Measurements from ENCODE around the gene SFRP2.

Gene SFRP2

GRCh38 chr4:153822316-153822715 lies 33.4 kb upstream of the SFRP2 start:
- Histone ChIP-seq H3K4me3 (ENCODE audit: insufficient read depth, low read depth, low read length, poor library complexity, severe bottlenecking) (no peak overlapping the region), H3K36me3 (ENCODE audit: control insufficient read depth, insufficient read depth, low read length) (no peaks in the 10 kb centered on the region), H3K4me1 (ENCODE audit: control insufficient read depth, insufficient read depth, low read length, poor library complexity, severe bottlenecking) (no peaks in the 10 kb centered on the region), H3K9me3 (ENCODE audit: control insufficient read depth, low read length) (no peaks in the 10 kb centered on the region), H3K27me3 (replicated peaks; ENCODE audit: control insufficient read depth, insufficient read depth, low read length, poor library complexity, severe bottlenecking) (no peaks in the 10 kb centered on the region), H3K27ac (ENCODE audit: insufficient read depth, low read length, poor library complexity, severe bottlenecking) (no peak overlapping the region)
- DNase-seq: no peak

GRCh38 chr4:153817466-153817865 lies 28.6 kb upstream of the SFRP2 start:
- no peak for DNase-seq
- Histone ChIP-seq H3K4me1 (ENCODE audit: control insufficient read depth, insufficient read depth, low read length, poor library complexity, severe bottlenecking) (no peaks in the 10 kb centered on the region), H3K9me3 (ENCODE audit: control insufficient read depth, low read length) (no peaks in the 10 kb centered on the region), H3K27ac (ENCODE audit: insufficient read depth, low read length, poor library complexity, severe bottlenecking) (no peak overlapping the region), H3K27me3 (replicated peaks; ENCODE audit: control insufficient read depth, insufficient read depth, low read length, poor library complexity, severe bottlenecking) (no peaks in the 10 kb centered on the region), H3K36me3 (ENCODE audit: control insufficient read depth, insufficient read depth, low read length) (no peaks in the 10 kb centered on the region), H3K4me3 (ENCODE audit: insufficient read depth, low read depth, low read length, poor library complexity, severe bottlenecking) (no peak overlapping the region)

GRCh38 chr4:153816542-153816941 lies 27.7 kb upstream of the SFRP2 start:
- H3K9me3 ChIP-seq (ENCODE audit: control insufficient read depth, low read length): no peaks in the 10 kb centered on the region
- no peak for DNase-seq
- no peak overlapping the region for H3K27ac ChIP-seq (ENCODE audit: insufficient read depth, low read length, poor library complexity, severe bottlenecking)
- no peaks in the 10 kb centered on the region for H3K4me1 ChIP-seq (ENCODE audit: control insufficient read depth, insufficient read depth, low read length, poor library complexity, severe bottlenecking)
- no peaks in the 10 kb centered on the region for H3K36me3 ChIP-seq (ENCODE audit: control insufficient read depth, insufficient read depth, low read length)
- H3K4me3 ChIP-seq (ENCODE audit: insufficient read depth, low read depth, low read length, poor library complexity, severe bottlenecking): no peak overlapping the region
- no peaks in the 10 kb centered on the region for H3K27me3 ChIP-seq (replicated peaks; ENCODE audit: control insufficient read depth, insufficient read depth, low read length, poor library complexity, severe bottlenecking)

GRCh38 chr4:153814789-153815188 lies 25.9 kb upstream of the SFRP2 start:
- DNase-seq: no peak
- H3K27me3 ChIP-seq (replicated peaks; ENCODE audit: control insufficient read depth, insufficient read depth, low read length, poor library complexity, severe bottlenecking): no peaks in the 10 kb centered on the region
- H3K9me3 ChIP-seq (ENCODE audit: control insufficient read depth, low read length): no peaks in the 10 kb centered on the region
- no peaks in the 10 kb centered on the region for H3K36me3 ChIP-seq (ENCODE audit: control insufficient read depth, insufficient read depth, low read length)
- H3K4me1 ChIP-seq (ENCODE audit: control insufficient read depth, insufficient read depth, low read length, poor library complexity, severe bottlenecking): no peaks in the 10 kb centered on the region
- no peak overlapping the region for H3K27ac ChIP-seq (ENCODE audit: insufficient read depth, low read length, poor library complexity, severe bottlenecking)
- no peak overlapping the region for H3K4me3 ChIP-seq (ENCODE audit: insufficient read depth, low read depth, low read length, poor library complexity, severe bottlenecking)

GRCh38 chr4:153809916-153810810 lies 21.3 kb upstream of the SFRP2 start:
- Histone ChIP-seq H3K4me1 (ENCODE audit: control insufficient read depth, insufficient read depth, low read length, poor library complexity, severe bottlenecking) (no peaks in the 10 kb centered on the region), H3K27ac (ENCODE audit: insufficient read depth, low read length, poor library complexity, severe bottlenecking) (no peak overlapping the region), H3K27me3 (replicated peaks; ENCODE audit: control insufficient read depth, insufficient read depth, low read length, poor library complexity, severe bottlenecking) (no peaks in the 10 kb centered on the region), H3K36me3 (ENCODE audit: control insufficient read depth, insufficient read depth, low read length) (no peaks in the 10 kb centered on the region), H3K9me3 (ENCODE audit: control insufficient read depth, low read length) (no peaks in the 10 kb centered on the region), H3K4me3 (ENCODE audit: insufficient read depth, low read depth, low read length, poor library complexity, severe bottlenecking) (no peak overlapping the region)
- DNase-seq: no peak

GRCh38 chr4:153809307-153809706 lies 20.4 kb upstream of the SFRP2 start:
- no peaks in the 10 kb centered on the region for H3K4me1 ChIP-seq (ENCODE audit: control insufficient read depth, insufficient read depth, low read length, poor library complexity, severe bottlenecking)
- no peak overlapping the region for H3K27ac ChIP-seq (ENCODE audit: insufficient read depth, low read length, poor library complexity, severe bottlenecking)
- H3K9me3 ChIP-seq (ENCODE audit: control insufficient read depth, low read length): no peaks in the 10 kb centered on the region
- H3K4me3 ChIP-seq (ENCODE audit: insufficient read depth, low read depth, low read length, poor library complexity, severe bottlenecking): no peak overlapping the region
- no peaks in the 10 kb centered on the region for H3K36me3 ChIP-seq (ENCODE audit: control insufficient read depth, insufficient read depth, low read length)
- DNase-seq: no peak
- no peaks in the 10 kb centered on the region for H3K27me3 ChIP-seq (replicated peaks; ENCODE audit: control insufficient read depth, insufficient read depth, low read length, poor library complexity, severe bottlenecking)

- Histone ChIP-seq H3K36me3 (ENCODE audit: control insufficient read depth, insufficient read depth, low read length) (no peaks in the 10 kb centered on the region), H3K4me3 (ENCODE audit: insufficient read depth, low read depth, low read length, poor library complexity, severe bottlenecking) (no peak overlapping the region), H3K27me3 (replicated peaks; ENCODE audit: control insufficient read depth, insufficient read depth, low read length, poor library complexity, severe bottlenecking) (no peaks in the 10 kb centered on the region), H3K4me1 (ENCODE audit: control insufficient read depth, insufficient read depth, low read length, poor library complexity, severe bottlenecking) (no peaks in the 10 kb centered on the region), H3K9me3 (ENCODE audit: control insufficient read depth, low read length) (no peaks in the 10 kb centered on the region), H3K27ac (ENCODE audit: insufficient read depth, low read length, poor library complexity, severe bottlenecking) (no peak overlapping the region)
- DNase-seq: no peak
Measured at GRCh38 chr4:153808175-153808574, 19.3 kb upstream of the SFRP2 start.

GRCh38 chr4:153806073-153806472 lies 17.2 kb upstream of the SFRP2 start:
- no peaks in the 10 kb centered on the region for H3K27me3 ChIP-seq (replicated peaks; ENCODE audit: control insufficient read depth, insufficient read depth, low read length, poor library complexity, severe bottlenecking)
- H3K27ac ChIP-seq (ENCODE audit: insufficient read depth, low read length, poor library complexity, severe bottlenecking): no peak overlapping the region
- H3K9me3 ChIP-seq (ENCODE audit: control insufficient read depth, low read length): no peaks in the 10 kb centered on the region
- no peaks in the 10 kb centered on the region for H3K36me3 ChIP-seq (ENCODE audit: control insufficient read depth, insufficient read depth, low read length)
- no peak for DNase-seq
- H3K4me1 ChIP-seq (ENCODE audit: control insufficient read depth, insufficient read depth, low read length, poor library complexity, severe bottlenecking): no peaks in the 10 kb centered on the region
- H3K4me3 ChIP-seq (ENCODE audit: insufficient read depth, low read depth, low read length, poor library complexity, severe bottlenecking): no peak overlapping the region

GRCh38 chr4:153804722-153805121 lies 15.8 kb upstream of the SFRP2 start:
- no peak overlapping the region for H3K27ac ChIP-seq (ENCODE audit: insufficient read depth, low read length, poor library complexity, severe bottlenecking)

GRCh38 chr4:153799694-153800074 lies 10.8 kb upstream of the SFRP2 start:
- no peaks in the 10 kb centered on the region for H3K9me3 ChIP-seq (ENCODE audit: control insufficient read depth, low read length)
- no peak overlapping the region for H3K4me3 ChIP-seq (ENCODE audit: insufficient read depth, low read depth, low read length, poor library complexity, severe bottlenecking)
- H3K36me3 ChIP-seq (ENCODE audit: control insufficient read depth, insufficient read depth, low read length): no peaks in the 10 kb centered on the region
- H3K27me3 ChIP-seq (replicated peaks; ENCODE audit: control insufficient read depth, insufficient read depth, low read length, poor library complexity, severe bottlenecking): peaks cover 3% of the 10 kb centered on the region
- H3K27ac ChIP-seq (ENCODE audit: insufficient read depth, low read length, poor library complexity, severe bottlenecking): no peak overlapping the region
- H3K4me1 ChIP-seq (ENCODE audit: control insufficient read depth, insufficient read depth, low read length, poor library complexity, severe bottlenecking): no peaks in the 10 kb centered on the region
- DNase-seq: no peak

More at GRCh38 chr4:153804722-153805121, 15.8 kb upstream of the SFRP2 start:
- H3K4me3 ChIP-seq (ENCODE audit: insufficient read depth, low read depth, low read length, poor library complexity, severe bottlenecking): no peak overlapping the region
- no peaks in the 10 kb centered on the region for H3K27me3 ChIP-seq (replicated peaks; ENCODE audit: control insufficient read depth, insufficient read depth, low read length, poor library complexity, severe bottlenecking)
- no peaks in the 10 kb centered on the region for H3K4me1 ChIP-seq (ENCODE audit: control insufficient read depth, insufficient read depth, low read length, poor library complexity, severe bottlenecking)
- H3K36me3 ChIP-seq (ENCODE audit: control insufficient read depth, insufficient read depth, low read length): no peaks in the 10 kb centered on the region
- H3K9me3 ChIP-seq (ENCODE audit: control insufficient read depth, low read length): no peaks in the 10 kb centered on the region
- no peak for DNase-seq

Data from effector memory CD4-positive, alpha-beta T cell (primary cell).